HEK293T (cell line): ENCODE measurements around the gene ADORA1.

Source experiments
- CTBP1 ChIP-seq: fragments of 450-650 bp; IDR thresholded peaks from 2 replicates; pipeline ENCODE4 v1.6.1; 2016; ENCODE audit warnings: borderline replicate concordance
- FOXA1 ChIP-seq: fragments of 450-650 bp; IDR thresholded peaks from 2 replicates; pipeline ENCODE4 v1.6.1; 2016; ENCODE audit warnings: mild to moderate bottlenecking
- SP1 ChIP-seq: fragments of 450-650 bp; IDR thresholded peaks from 2 replicates; pipeline ENCODE4 v1.6.1; 2017

- TF ChIP-seq FOXA1 (no peak), CTBP1 (no peak), SP1 (no peak)
Measured at GRCh38 chr1:203142124-203142523, 14.6 kb downstream of the ADORA1 start.
